Stomach smooth muscle (tissue), 2 donors: ENCODE results near the gene HDAC7.

Experiments
- H3K27ac ChIP-seq: one replicate; pipeline ENCODE4 v1.7.0; 2013; ENCODE audit warnings: mild to moderate bottlenecking, low read length, inconsistent platforms
- H3K27me3 ChIP-seq, 2 donors: one replicate each; pipeline ENCODE4 v1.7.0; 2013; ENCODE audit warnings: low read length in 2 of 2; ENCODE audit not compliant: insufficient read depth in 2 of 2, control insufficient read depth in 1 of 2
- H3K36me3 ChIP-seq, 2 donors: one replicate each; pipeline ENCODE4 v1.7.0; 2013; ENCODE audit warnings: low read length in 2 of 2; ENCODE audit not compliant: control insufficient read depth in 2 of 2, insufficient read depth in 2 of 2
- H3K4me1 ChIP-seq: one replicate; pipeline ENCODE4 v1.7.0; 2013; ENCODE audit warnings: low read length; ENCODE audit not compliant: control insufficient read depth, insufficient read depth
- H3K4me3 ChIP-seq, 2 donors: one replicate each; pipeline ENCODE4 v1.7.0; 2013; ENCODE audit warnings: low read length in 2 of 2
- H3K9ac ChIP-seq, 2 donors: one replicate each; pipeline ENCODE4 v1.7.0; 2013; ENCODE audit warnings: low read length in 2 of 2, mild to moderate bottlenecking in 1 of 2
- H3K9me3 ChIP-seq, 2 donors: one replicate each; pipeline ENCODE4 v1.7.0; 2013; ENCODE audit warnings: low read length in 2 of 2; ENCODE audit not compliant: control insufficient read depth in 2 of 2
- donor health status: healthy.
- donor health status: Pancreatic carcinoma.

Gene HDAC7

DNA sequence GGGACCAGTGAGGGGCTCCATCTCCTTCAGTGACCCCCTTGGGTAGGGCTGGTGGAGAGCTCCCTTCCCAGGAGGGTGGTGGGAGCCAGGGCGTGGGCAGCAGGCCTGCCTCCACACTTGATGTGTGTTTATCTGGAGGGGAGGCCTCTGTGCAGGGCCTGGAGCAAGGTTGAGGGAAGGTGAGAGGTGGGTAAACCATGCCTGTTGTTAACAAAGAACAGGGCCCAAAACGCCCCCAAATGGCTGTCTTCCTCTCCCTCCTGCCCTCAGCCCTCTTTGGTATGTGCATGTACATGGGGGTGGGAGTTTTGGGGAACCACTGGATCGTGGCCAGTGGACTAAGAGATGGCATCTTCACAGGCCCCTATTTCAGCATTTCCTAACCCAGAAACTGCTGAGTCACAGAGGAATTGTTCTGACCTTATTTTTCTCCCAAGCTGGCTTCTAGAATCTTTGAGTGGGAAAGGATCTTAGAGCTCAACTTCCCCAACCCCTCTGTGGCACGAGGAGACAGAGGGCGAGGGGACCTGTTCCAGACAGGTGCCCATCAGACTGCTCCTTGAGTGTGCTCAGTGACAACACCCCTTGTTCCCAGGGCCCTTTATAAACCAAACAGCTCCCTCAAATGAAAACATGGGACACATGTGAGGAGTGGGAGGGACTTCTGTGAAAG lies 43.1 kb downstream of the HDAC7 start:
- Histone ChIP-seq H3K27ac (peak overlapping the region; percentile 49), H3K36me3 (peaks cover 0 to 4% of the 10 kb centered on the region in 2 donors), H3K4me1 (peaks cover 61% of the 10 kb centered on the region), H3K4me3 (no peak overlapping the region), H3K9ac (peak overlapping the region in 1 of 2 donors; percentile 46), H3K27me3 (no peaks in the 10 kb centered on the region), H3K9me3 (no peaks in the 10 kb centered on the region)

GRCh38 chr12:47775100-47775911 lies 44.4 kb downstream of the HDAC7 start:
- peaks cover 61% of the 10 kb centered on the region for H3K4me1 ChIP-seq
- no peaks in the 10 kb centered on the region for H3K9me3 ChIP-seq
- peak overlapping the region; percentile 9 to 47 for H3K9ac ChIP-seq
- peak overlapping the region; percentile 49 for H3K27ac ChIP-seq
- H3K4me3 ChIP-seq: peak overlapping the region in 1 of 2 donors; percentile 29
- H3K36me3 ChIP-seq: no peaks in the 10 kb centered on the region
- no peaks in the 10 kb centered on the region for H3K27me3 ChIP-seq

DNA sequence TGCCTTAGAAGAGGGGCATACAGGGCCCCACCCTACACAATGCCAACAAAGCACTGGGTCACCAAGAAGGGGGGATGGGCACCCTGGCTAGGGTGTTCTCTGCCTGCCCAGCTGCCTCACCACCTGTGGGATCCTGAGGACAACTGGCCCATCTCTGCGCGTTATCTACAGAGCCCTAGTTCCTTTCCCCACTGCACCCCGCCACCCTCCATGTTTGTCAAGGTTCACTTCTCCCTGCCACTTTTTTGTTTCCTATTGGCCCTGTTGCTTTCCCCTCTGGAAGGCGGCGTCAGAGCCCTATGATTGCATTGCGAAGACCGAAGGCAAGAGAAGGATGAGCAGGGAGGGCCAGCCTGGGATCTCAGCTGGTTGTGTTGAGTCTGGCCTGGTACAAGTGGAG lies 45.0 kb downstream of the HDAC7 start:
- Histone ChIP-seq H3K9me3 (no peaks in the 10 kb centered on the region), H3K4me3 (peak overlapping the region in 1 of 2 donors; percentile 29), H3K27me3 (no peaks in the 10 kb centered on the region), H3K4me1 (peaks cover 61% of the 10 kb centered on the region), H3K36me3 (no peaks in the 10 kb centered on the region), H3K27ac (peak overlapping the region; percentile 49), H3K9ac (peak overlapping the region in 1 of 2 donors; percentile 47)

GRCh38 chr12:47773858-47774580 lies 45.7 kb downstream of the HDAC7 start:
- Histone ChIP-seq H3K27ac (no peak overlapping the region), H3K27me3 (no peaks in the 10 kb centered on the region), H3K4me3 (peak overlapping the region; percentile 55 to 84), H3K9me3 (no peaks in the 10 kb centered on the region), H3K36me3 (no peaks in the 10 kb centered on the region), H3K9ac (peak overlapping the region; percentile 71 to 72), H3K4me1 (peaks cover 55% of the 10 kb centered on the region)

DNA sequence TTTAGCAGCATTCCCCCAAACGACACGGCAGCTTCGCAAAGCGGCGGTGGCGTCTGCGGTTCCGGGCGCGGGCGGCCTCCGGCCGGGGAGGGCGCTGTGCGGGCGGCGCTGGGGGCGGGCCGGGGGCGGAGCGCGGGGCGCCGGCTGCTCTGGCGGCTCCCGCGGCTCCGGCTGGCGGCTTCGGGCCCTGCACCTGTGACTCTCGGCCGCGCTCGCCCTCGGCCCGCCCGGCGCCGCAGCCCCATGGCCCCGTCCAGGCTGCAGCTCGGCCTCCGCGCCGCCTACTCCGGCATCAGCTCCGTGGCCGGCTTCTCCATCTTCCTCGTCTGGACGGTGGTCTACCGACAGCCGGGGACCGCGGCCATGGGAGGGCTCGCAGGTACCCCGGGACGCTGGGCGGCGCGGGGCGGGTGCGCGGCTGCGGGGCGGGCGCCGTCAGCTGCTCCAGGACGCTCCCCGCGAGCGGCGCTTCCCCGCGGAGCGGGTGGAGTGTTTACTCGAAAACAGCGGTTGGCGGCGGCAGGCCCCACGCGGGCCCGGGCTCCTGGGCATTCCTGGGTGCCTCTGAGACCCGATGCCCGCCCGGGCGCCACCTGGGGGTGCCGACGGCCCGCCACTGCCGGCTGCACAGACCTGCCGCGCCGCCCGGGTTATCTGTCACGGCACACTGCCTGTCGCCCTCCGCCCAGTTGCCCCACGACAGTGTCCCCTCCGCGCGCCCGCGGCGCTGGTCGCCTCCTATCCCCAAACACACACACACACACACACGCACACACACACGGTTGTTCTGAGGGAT lies 46.4 kb downstream of the HDAC7 start, which contains the start of gene SLC48A1:
Gene SLC48A1 (plus strand): TSS at position 177 of the 796 bp plus-strand sequence. CDS start 67 bp downstream, at position 244.
- Histone ChIP-seq H3K9me3 (no peaks in the 10 kb centered on the region), H3K27ac (no peak within 1 kb of the TSS), H3K36me3 (no peaks in the 10 kb centered on the region), H3K4me3 (peak within 1 kb of the TSS; percentile 55 to 84), H3K9ac (peak within 1 kb of the TSS; percentile 72 to 81), H3K27me3 (no peaks in the 10 kb centered on the region), H3K4me1 (peaks cover 48% of the 10 kb centered on the region)

- peak overlapping the region; percentile 11 to 84 for H3K4me3 ChIP-seq
- no peaks in the 10 kb centered on the region for H3K36me3 ChIP-seq
- peaks cover 42% of the 10 kb centered on the region for H3K4me1 ChIP-seq
- H3K9ac ChIP-seq: peak overlapping the region; percentile 62 to 81
- no peak overlapping the region for H3K27ac ChIP-seq
- H3K9me3 ChIP-seq: no peaks in the 10 kb centered on the region
- no peaks in the 10 kb centered on the region for H3K27me3 ChIP-seq
Measured at GRCh38 chr12:47772738-47773061, 47.0 kb downstream of the HDAC7 start.

DNA sequence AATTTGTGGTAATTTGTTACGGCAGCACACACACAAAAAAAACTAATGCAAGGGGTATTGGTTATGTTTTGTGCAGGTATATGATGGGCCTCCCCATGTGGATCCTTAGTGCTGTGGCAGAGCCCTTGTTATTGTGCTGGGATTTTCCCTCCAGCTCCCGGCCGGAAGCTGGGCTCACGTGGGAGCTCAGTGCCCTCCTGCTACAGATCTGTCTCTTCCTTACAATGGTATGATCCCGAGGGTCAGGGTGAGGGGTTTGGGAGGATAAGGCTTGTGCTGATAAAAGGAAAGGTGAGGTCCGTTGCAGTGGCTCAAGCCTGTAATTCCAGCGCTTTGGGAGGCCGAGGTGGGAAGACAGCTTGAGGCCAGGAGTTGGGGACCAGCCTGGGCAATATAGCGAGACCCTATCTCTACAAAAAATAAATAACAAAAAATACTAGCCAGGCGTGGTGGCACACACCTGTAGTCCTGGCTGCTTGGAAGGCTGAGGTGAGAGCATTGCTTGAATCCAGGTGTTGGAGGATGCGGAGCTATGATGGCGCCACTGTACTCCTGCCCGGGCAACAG lies 47.5 kb downstream of the HDAC7 start:
- Histone ChIP-seq H3K9ac (peak overlapping the region in 1 of 2 donors; percentile 62), H3K27me3 (no peaks in the 10 kb centered on the region), H3K4me3 (peak overlapping the region; percentile 11 to 84), H3K9me3 (no peaks in the 10 kb centered on the region), H3K36me3 (no peaks in the 10 kb centered on the region), H3K4me1 (peaks cover 37% of the 10 kb centered on the region), H3K27ac (no peak overlapping the region)

DNA sequence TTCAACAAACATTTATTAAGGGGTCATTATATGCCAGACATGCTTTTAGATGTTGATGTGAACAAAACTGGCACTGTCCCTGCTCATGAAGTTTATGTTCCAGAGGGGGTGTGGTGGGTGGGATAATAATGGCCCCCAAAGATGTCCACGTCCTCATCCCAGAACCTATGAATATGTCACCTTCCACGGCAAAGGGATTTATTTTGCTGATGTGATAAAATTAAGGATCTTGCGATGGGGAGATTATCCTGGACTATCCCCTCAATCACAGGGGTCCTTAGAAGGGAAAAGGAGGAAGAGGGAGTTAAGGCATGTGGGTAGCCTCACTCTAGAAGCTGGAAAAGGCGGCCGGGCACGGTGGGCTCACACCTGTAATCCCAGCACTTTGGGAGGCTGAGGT lies 48.4 kb downstream of the HDAC7 start:
- Histone ChIP-seq H3K9me3 (no peaks in the 10 kb centered on the region), H3K4me1 (peaks cover 28% of the 10 kb centered on the region), H3K9ac (no peak overlapping the region), H3K27me3 (no peaks in the 10 kb centered on the region), H3K36me3 (no peaks in the 10 kb centered on the region), H3K4me3 (no peak overlapping the region), H3K27ac (no peak overlapping the region)

- no peaks in the 10 kb centered on the region for H3K36me3 ChIP-seq
- H3K4me1 ChIP-seq: peaks cover 25% of the 10 kb centered on the region
- H3K27ac ChIP-seq: no peak overlapping the region
- no peak overlapping the region for H3K9ac ChIP-seq
- H3K9me3 ChIP-seq: no peaks in the 10 kb centered on the region
- H3K4me3 ChIP-seq: no peak overlapping the region
- no peaks in the 10 kb centered on the region for H3K27me3 ChIP-seq
Measured at GRCh38 chr12:47770086-47770726, 49.5 kb downstream of the HDAC7 start.
